ENCODE results near the gene TBX5.

Gene TBX5

DNA sequence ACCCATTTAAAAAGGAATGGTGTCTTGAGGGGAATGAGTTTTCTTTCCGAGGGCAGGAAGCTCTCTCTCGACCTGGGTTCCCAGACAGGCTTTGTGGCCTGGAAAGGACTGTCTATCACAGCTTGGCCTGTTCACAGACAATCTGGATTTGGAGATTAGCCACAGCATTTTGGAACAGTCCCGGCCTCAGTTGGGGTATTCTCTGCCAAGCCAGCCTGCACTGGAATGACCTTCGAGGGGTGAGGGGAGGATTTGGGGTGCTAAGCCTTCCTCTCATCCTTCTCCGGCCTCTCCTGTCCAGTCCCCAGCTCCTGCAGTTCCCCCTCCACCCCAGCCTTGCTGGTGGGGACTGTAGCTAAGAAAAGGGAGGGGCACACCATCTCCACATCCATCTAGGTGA lies 13.0 kb downstream of the TBX5 start:
- in situ Hi-C loops (cut with MboI; ENCODE audit: low pct_unique_long_range_greater_than_20kb, low sequenced_read_pairs, unreplicated experiment): no loop called here
- TF ChIP-seq, protein P1, sequence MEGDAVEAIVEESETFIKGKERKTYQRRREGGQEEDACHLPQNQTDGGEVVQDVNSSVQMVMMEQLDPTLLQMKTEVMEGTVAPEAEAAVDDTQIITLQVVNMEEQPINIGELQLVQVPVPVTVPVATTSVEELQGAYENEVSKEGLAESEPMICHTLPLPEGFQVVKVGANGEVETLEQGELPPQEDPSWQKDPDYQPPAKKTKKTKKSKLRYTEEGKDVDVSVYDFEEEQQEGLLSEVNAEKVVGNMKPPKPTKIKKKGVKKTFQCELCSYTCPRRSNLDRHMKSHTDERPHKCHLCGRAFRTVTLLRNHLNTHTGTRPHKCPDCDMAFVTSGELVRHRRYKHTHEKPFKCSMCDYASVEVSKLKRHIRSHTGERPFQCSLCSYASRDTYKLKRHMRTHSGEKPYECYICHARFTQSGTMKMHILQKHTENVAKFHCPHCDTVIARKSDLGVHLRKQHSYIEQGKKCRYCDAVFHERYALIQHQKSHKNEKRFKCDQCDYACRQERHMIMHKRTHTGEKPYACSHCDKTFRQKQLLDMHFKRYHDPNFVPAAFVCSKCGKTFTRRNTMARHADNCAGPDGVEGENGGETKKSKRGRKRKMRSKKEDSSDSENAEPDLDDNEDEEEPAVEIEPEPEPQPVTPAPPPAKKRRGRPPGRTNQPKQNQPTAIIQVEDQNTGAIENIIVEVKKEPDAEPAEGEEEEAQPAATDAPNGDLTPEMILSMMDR (IDR thresholded peaks at IDR 0.05; ENCODE audit: extremely low read depth, insufficient read depth, missing control alignments): no peak
- no peak for DNase-seq (ENCODE audit: low spot score)

DNA sequence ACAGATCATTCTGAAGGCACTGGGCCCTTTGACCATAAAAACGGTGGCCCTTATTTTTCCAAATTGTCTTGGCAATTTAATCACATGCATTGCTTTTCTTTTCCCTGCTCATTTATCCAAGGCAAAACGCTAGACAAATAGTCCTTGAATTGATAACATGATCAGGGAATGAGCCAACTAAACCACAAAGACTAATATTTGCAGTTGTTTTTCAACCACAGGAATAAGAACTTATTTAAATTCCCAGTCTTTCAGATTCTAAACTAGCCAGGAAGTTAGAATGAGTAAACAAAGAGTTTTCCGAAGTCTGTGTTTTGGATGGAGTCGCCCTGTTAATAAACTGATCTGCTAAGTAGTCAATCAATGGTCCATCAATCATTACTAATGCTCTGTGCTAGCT lies 14.9 kb downstream of the TBX5 start:
- in situ Hi-C loops (cut with MboI; ENCODE audit: low pct_unique_long_range_greater_than_20kb, low sequenced_read_pairs, unreplicated experiment): no loop called here
- no peak for DNase-seq (ENCODE audit: low spot score)
- TF ChIP-seq, protein P1 (IDR thresholded peaks at IDR 0.05; ENCODE audit: extremely low read depth, insufficient read depth, missing control alignments): no peak

DNA sequence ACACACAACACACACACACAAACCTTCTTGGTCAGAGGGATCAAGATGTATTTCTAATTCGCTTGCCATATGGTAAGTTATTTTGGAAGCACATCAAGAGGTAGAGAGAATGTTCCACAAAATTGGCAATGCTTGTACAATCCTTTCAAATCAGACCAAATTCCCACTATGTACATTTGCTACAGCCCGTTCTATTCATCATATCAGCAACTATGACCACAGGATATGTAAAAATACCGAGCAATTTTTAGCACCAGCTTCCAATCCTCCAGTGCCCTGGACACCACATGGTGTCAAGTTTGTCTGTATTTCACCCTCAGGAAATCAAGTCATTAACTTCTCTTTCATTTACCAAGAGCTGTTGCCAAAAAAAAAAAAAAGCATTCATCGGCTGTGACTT lies 21.2 kb downstream of the TBX5 start:
- in situ Hi-C loops (cut with MboI; ENCODE audit: low pct_unique_long_range_greater_than_20kb, low sequenced_read_pairs, unreplicated experiment): no loop called here
- no peak for DNase-seq (ENCODE audit: low spot score)

DNA sequence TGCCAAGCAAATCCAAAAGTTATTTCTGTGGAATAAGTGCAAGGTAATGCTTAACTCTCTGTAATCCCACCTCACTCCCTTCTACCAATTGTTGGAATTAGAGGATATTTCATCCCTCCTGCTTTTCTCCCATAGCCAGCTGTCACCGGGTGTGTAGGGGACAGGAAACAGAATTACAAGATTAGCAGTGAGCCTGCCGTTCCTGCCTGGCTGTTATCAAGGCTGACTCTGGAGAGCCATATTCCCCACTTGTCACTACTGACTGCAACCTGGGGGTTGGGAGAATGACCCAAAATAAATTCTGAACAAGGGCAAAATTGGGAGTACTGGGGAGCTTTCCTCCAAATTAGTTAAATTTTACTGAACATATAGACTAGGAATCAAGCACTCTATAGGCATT lies 24.8 kb downstream of the TBX5 start:
- TF ChIP-seq, protein P1 (IDR thresholded peaks at IDR 0.05; ENCODE audit: extremely low read depth, insufficient read depth, missing control alignments): no peak
- in situ Hi-C loops (cut with MboI; ENCODE audit: low pct_unique_long_range_greater_than_20kb, low sequenced_read_pairs, unreplicated experiment): no loop called here
- DNase-seq (ENCODE audit: low spot score): no peak

More for the DNA sequence above, 21.2 kb downstream of the TBX5 start:
- TF ChIP-seq, protein P1 (IDR thresholded peaks at IDR 0.05; ENCODE audit: extremely low read depth, insufficient read depth, missing control alignments): no peak

DNA sequence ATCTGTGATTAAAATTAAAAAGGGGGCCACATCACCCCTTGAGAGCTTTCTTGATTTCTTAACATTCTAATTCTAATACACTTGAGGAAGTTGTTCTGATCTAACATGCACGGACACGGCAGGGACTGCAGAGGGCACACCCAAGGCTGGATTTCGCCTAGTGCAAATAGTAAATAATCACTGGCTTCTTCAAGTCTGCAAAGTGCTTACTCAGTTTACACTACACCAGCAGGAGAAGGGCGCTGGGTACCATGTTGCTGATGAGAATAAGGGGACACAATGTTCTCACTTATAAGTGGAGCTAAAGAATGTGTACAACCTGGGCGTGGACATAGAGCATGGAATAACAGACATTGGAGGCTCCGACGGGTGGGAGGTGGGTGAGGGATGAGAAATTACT lies 34.2 kb downstream of the TBX5 start:
- TF ChIP-seq, protein P1 (IDR thresholded peaks at IDR 0.05; ENCODE audit: extremely low read depth, insufficient read depth, missing control alignments): no peak
- DNase-seq (ENCODE audit: low spot score): no peak

DNA sequence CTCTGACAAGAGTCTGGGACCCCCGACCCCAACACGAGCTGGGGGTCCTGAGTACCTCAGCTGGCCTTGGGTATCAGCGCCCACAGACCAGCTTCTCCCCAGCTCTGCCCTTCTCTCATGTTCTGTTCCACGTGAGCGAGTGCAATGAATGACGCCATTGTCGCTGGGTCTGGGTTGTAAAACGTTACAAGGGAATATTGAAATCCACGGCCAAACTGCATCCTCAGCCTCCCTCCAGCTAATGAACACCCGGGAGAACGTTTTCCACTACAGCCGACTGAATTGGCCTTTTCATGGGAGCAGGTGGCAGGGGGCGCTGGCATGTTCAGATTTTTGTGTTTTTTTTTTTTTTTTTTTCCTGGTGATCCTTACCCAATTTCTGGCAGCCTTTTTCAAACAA lies 34.7 kb downstream of the TBX5 start:
- in situ Hi-C loops (cut with MboI; ENCODE audit: low pct_unique_long_range_greater_than_20kb, low sequenced_read_pairs, unreplicated experiment): no loop called here

More for the DNA sequence above, 34.2 kb downstream of the TBX5 start:
- in situ Hi-C loops (cut with MboI; ENCODE audit: low pct_unique_long_range_greater_than_20kb, low sequenced_read_pairs, unreplicated experiment): no loop called here

More for the DNA sequence above, 34.7 kb downstream of the TBX5 start:
- DNase-seq (ENCODE audit: low spot score): no peak
- TF ChIP-seq, protein P1 (IDR thresholded peaks at IDR 0.05; ENCODE audit: extremely low read depth, insufficient read depth, missing control alignments): no peak
